ENCODE results near the gene PELI1.
"Not testable (repeated sequence)": the region's sequence is repeated elsewhere in the genome, so short reads cannot be mapped to it uniquely, and the experiment has no call there.

Gene PELI1

GRCh38 chr2:64122358-64122757, 21.9 kb downstream of the PELI1 start:
- DNase-seq (ENCODE audit: low spot score): no peak

- DNase-seq (ENCODE audit: low spot score): no peak
These were observed 23.3 kb downstream of the PELI1 start for GRCh38 chr2:64120928-64121327.

DNA sequence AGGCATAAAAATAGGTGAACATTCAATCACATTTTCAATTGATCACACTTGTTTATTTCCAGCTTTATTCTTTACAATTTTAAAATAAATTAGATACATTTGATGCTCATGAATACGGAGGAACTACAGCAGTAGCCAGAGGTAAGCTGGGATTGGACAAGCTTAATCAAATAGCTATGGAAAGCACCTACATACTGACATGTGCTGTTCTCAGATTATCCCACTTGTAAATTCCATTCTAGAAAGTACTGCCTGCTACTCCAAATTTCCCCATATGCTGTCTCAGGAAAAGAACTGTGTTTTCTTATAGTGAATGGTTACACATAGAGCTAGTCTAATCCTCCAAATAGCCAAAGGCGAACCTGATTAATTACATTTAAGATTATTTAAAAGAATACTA, 24.2 kb downstream of the PELI1 start:
- no peak for DNase-seq (ENCODE audit: low spot score)

- DNase-seq (ENCODE audit: low spot score): no peak
These were observed 24.9 kb downstream of the PELI1 start for GRCh38 chr2:64119369-64119768.

- DNase-seq (ENCODE audit: low spot score): no peak
These were observed 28.2 kb downstream of the PELI1 start for GRCh38 chr2:64115808-64116598.

DNA sequence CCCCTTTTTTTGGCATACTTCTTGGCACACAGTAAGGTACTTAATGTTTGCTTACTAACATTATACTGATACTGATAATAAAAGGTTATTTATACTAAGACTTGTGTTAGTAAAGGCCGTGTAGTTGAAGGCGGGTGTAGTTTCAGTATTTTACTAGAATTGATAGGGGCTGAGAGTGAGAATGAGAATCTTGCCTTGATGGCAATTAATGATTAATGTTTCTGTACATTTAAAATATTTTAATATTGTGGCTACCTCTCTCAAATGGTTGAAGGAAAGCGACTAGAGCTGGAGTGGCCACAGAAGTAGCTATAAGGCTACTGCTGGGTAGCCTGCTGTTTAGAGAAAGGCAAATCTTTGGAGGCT, 29.3 kb downstream of the PELI1 start:
- no peak for DNase-seq (ENCODE audit: low spot score)

DNA sequence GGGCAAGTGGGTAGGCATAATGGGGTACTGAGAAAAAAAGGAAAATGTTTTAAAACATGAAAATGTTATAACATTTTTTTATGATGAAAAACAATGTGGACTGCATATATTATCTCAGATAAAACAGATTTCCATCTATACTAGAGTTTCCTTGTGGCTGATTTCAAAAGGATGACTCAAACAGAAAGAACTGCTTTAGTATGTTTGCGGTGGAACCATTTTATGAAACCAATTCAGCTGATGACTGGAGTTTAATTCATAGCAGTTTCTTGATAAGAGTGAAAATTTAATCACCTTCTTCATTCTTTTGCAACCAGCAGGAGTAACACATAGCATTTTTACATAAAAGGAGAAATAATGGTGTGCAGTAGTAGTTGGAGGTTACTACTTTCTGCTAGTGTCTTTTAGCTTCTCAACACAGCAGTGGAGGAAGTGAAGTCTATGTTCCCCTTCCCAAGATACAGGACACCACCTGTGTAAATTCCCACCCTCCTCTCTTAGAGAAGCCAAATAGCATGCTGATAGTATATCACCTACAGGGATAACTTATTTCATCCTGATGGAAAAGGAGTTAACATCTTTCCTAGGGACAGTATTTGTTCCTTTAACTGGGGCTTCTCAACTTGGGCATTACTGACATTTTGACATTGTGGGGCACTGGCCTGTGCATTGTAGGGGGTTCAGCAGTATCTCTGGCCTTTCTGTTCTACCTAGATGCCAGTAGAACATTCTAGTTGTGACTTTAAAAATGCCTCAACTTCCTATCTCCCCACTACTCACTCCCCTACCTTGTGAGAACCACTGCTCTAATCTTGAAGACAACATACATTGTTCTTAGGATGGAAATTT, 29.9 kb downstream of the PELI1 start:
- DNase-seq (ENCODE audit: low spot score): no peak

GRCh38 chr2:64112016-64112415, 32.2 kb downstream of the PELI1 start:
- no peak for DNase-seq (ENCODE audit: low spot score)

GRCh38 chr2:64111426-64111825, 32.8 kb downstream of the PELI1 start:
- DNase-seq (ENCODE audit: low spot score): no peak

DNA sequence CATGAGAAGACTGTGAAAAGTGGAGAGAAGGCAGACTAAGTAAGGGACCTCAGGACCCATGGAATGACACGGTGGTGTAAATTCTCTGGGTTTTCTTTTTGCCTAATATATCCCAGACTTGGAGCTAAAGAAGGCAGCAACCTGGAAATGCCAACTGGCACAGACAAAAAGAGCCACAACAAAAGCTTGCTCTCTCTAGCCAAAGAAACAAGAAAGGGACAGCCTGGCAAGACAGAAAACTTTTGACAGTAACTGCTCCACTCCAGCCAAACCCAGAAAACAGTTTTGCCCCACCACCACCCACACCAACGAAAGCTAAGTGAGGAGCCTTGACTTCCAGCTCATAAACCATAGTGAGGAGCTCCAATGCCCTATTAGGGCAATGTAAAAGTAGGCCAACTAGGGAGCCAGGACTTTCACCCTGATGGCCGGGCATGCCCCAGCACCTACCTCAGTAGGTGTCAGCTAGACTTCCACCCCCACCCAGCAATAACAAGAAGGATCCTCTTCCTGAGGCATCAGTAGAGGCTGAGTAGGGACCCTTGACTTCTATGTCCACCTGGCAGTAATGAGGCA, 35.5 kb downstream of the PELI1 start:
- DNase-seq (ENCODE audit: low spot score): no peak

- DNase-seq (ENCODE audit: low spot score): no peak
These were observed 37.7 kb downstream of the PELI1 start for GRCh38 chr2:64106481-64106880.

GRCh38 chr2:64105670-64106461, 38.4 kb downstream of the PELI1 start:
- no peak for DNase-seq (ENCODE audit: low spot score)

GRCh38 chr2:64104933-64105332, 39.3 kb downstream of the PELI1 start:
- DNase-seq (ENCODE audit: low spot score): no peak

GRCh38 chr2:64102736-64103135, 41.5 kb downstream of the PELI1 start:
- DNase-seq (ENCODE audit: low spot score): not testable (repeated sequence)

DNA sequence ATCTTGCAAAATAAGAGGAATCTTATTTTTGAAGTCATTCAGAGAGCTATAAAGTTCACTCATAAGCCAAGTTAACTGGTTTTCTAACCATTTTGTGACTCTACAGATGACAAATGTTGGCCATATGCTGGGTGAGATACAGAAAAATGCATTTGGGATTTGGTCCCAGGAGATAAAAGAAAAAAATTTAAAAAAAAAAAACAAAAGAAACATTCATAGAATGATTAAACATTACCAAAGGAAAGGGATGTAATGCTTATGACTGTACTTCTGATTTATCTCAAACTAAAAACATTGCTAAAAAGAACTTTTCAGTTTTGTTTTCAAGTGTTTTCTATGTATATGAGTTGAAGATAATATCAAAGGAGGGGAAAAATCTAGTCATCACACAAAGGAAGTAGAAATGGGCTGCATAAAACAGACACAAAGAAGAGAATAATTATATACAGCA, 43.1 kb downstream of the PELI1 start:
- DNase-seq (ENCODE audit: low spot score): no peak

DNA sequence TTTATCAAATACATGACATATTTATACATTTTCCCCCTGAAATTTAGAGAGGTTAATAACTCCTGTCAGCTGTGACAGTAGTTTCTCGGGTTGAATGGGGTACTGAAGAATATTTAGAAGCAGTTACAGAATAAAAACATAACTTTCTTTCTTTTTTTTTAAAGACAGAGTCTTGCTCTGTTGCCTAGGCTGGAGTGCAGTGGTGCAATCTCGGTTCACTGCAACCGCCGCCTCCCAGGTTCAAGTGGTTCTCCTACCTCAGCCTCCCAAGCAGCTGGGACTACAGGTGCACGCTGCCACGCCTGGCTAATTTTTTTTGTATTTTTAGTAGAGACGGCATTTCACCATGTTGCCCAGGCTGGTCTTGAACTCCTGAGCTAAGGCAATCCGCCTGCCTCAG, 43.6 kb downstream of the PELI1 start:
- DNase-seq (ENCODE audit: low spot score): not testable (repeated sequence)

DNA sequence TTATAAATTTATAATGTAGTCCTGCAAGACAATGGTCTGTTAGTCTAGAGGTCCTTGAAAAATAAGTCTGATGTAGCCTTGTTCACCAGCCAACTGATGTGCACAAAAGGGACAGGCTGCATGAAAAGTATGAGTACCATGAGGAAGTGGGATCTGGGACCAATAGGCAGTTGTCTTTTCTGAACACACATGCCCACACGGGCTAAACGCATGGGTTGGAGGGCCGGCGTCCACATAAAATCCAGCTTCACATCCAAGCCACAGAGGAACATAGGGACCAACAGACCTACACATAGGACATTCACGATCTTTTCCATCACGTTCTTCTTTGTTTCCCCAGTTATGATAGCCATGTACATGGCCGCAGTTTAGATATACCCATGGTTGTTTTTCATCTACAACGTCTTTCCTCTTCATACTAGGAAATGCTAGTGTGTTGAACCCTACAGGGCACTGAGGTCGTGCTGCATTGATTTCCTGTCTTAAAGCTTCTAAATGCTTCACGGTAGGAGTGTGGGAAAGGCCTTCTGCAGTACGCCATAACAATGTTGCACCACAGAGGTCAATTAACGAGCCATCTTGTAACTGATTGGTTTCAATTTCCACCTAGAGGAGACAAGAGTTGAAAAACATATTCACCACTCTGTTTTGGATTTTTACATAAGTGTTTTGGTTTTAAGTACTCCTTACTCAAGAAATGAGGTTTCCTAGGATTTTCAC, 49.4 kb downstream of the PELI1 start:
- no peak for DNase-seq (ENCODE audit: low spot score)

GRCh38 chr2:64093341-64093740, 50.9 kb downstream of the PELI1 start:
- DNase-seq (ENCODE audit: low spot score): no peak

DNA sequence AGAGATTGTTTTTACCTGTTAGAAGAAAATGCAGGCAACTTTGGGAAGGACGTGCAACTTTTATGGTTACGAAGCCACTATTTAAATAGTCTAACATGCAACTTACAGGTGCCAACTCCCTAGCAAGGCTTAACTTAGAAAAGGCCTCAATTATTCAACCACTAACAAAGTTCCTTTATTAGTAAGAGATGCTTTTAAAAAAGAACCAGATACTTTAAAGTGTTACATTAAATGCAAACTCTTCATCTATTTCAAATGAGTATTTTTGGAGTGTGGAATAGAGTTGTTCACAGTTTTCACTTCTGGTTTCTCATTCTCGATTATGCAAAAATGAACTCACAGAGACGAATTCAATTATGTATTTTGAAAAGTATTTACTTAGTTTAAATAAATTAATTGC, 51.7 kb downstream of the PELI1 start:
- no peak for DNase-seq (ENCODE audit: low spot score)

GRCh38 chr2:64090264-64090663, 54.0 kb downstream of the PELI1 start:
- no peak for DNase-seq (ENCODE audit: low spot score)

DNA sequence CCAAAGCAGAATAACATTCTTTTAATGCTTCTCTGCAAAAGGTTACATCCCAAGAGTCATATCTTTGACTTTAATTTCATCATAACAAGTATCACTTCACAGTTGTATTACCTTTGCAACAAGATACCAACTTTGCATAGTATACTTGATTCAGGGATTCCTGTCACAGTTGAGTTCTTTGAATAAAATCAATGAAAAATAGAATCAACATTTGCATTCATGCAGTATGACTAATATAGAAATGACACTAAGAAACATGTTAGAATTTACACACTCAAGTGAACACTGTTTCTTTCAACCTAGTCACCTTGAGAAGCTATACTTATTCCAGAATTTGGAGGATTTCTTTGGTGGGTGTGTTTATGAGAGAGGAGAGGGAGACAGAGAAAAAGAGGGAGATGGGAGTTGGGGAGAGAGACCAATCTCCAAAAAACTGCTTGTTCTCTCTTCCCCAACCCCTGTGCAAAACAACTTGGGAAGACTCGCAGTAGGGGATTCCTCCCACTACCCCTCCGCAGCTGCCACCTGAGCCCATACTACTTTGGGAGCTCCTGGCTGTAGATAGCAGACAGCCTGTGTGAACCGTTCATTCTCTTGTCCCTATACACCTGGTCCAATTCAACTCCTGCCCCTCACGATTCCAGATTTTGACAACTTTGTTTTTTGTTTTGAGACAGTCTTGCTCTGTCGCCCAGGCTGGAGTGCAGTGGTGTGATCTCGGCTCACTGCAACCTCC, 57.7 kb downstream of the PELI1 start:
- DNase-seq (ENCODE audit: low spot score): no peak
